Osteoblast (primary cell): ENCODE measurements around the gene FOXK1. TPM values are rescaled to one million over a fixed set of nuclear protein-coding genes. Genes with fewer than 3 reads are reported as not detected.

ENCODE experiments used
- DNase-seq: peaks from one replicate; pipeline ENCODE4 v3.0.0; 2011; ENCODE audit warnings: low spot score, mixed read lengths; ENCODE audit not compliant: insufficient read length; ENCODE audit errors: missing footprints
- H2AFZ ChIP-seq: 2 replicates; pipeline ENCODE4 v1.6.0; 2011; ENCODE audit warnings: mild to moderate bottlenecking, low read length
- H3K27ac ChIP-seq: 2 replicates; pipeline ENCODE4 v1.5.1; 2011; ENCODE audit warnings: mild to moderate bottlenecking, low read depth, low read length, moderate library complexity
- H3K27me3 ChIP-seq: 2 replicates; pipeline ENCODE4 v1.6.0; 2012; ENCODE audit warnings: mild to moderate bottlenecking, control low read depth, inconsistent platforms, low read length, moderate library complexity; ENCODE audit not compliant: insufficient read depth
- H3K36me3 ChIP-seq: 2 replicates; pipeline ENCODE4 v1.5.1; 2011; ENCODE audit warnings: mild to moderate bottlenecking, low read length, control low read depth, moderate library complexity; ENCODE audit not compliant: insufficient read depth
- H3K4me1 ChIP-seq: 2 replicates; pipeline ENCODE4 v1.5.1; 2011; ENCODE audit warnings: mild to moderate bottlenecking, low read length, control low read depth, moderate library complexity; ENCODE audit not compliant: insufficient read depth
- H3K4me2 ChIP-seq: 2 replicates; pipeline ENCODE4 v1.6.0; 2011; ENCODE audit warnings: mild to moderate bottlenecking, low read length; ENCODE audit not compliant: insufficient read depth
- H3K4me3 ChIP-seq: fragments of 200-600 bp; sonication (generic); 3 replicates; pipeline ENCODE4 v1.5.1; 2012; ENCODE audit warnings: mild to moderate bottlenecking, low read length, inconsistent platforms; ENCODE audit not compliant: insufficient read depth
- H3K79me2 ChIP-seq: 2 replicates; pipeline ENCODE4 v1.6.0; 2012; ENCODE audit warnings: mild to moderate bottlenecking, low read length, control low read depth, inconsistent platforms; ENCODE audit not compliant: insufficient read depth
- H3K9me3 ChIP-seq: 2 replicates; pipeline ENCODE4 v1.5.1; 2011; ENCODE audit warnings: low read depth, low read length, control low read depth
- H4K20me1 ChIP-seq: 2 replicates; pipeline ENCODE4 v1.6.0; 2012; ENCODE audit warnings: mild to moderate bottlenecking, low read length, control low read depth; ENCODE audit not compliant: insufficient read depth
- CTCF ChIP-seq: IDR thresholded peaks from 2 replicates; pipeline ENCODE4 v1.5.1; 2011; ENCODE audit warnings: mild to moderate bottlenecking, low read depth, low read length, moderate library complexity; ENCODE audit errors: extremely low read depth
- total RNA-seq: library from RNA; depleted of rRNA; stranded (reverse); fragments of >200 nt; gene quantifications from 2 replicates; pipeline ENCODE4 v1.2.3, GENCODE V29; 2012

FOXK1 gene
- total RNA-seq, 1 donor = 31.8 TPM

- DNase-seq = peak; percentile 90
- Histone ChIP-seq H2AFZ (no peak overlapping the region), H3K27me3 (no peaks in the 10 kb centered on the region), H3K79me2 (peaks cover 53% of the 10 kb centered on the region), H3K9me3 (no peaks in the 10 kb centered on the region), H3K4me2 (peak overlapping the region; percentile 77), H3K4me1 (peaks cover 13% of the 10 kb centered on the region), H3K4me3 (peak overlapping the region; percentile 65), H4K20me1 (peaks cover 4% of the 10 kb centered on the region), H3K27ac (peak overlapping the region; percentile 99), H3K36me3 (peaks cover 30% of the 10 kb centered on the region)
- no peak for TF ChIP-seq CTCF
Observed at GRCh38 chr7:4745971-4746919, 64.2 kb downstream of the FOXK1 start.

DNA sequence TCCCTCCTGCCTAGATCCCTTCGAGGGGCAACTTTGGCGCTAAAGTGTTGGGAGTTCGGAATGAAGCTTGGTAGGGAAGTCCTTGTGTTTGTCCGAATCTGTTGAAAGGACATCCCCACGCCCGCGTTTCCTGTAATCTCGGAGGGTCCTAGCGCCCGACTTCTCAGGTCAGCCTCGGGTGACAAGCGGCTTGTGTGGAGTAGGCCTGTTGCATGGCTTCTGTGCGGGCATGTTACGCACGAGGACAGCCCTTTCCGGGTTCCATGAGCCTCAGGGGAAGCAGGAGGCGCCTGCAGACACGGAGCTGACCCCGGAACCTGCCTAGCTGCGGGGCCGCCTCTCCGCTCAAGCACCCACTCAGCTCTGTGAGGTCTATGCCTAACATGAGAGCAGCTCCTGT, 64.9 kb downstream of the FOXK1 start:
- peak overlapping the region; percentile 99 for H3K27ac ChIP-seq
- H2AFZ ChIP-seq = no peak overlapping the region
- no peak overlapping the region for H3K4me2 ChIP-seq
- no peaks in the 10 kb centered on the region for H3K27me3 ChIP-seq
- H3K4me1 ChIP-seq = peaks cover 13% of the 10 kb centered on the region
- TF ChIP-seq CTCF = no peak
- H3K4me3 ChIP-seq = no peak overlapping the region
- H3K9me3 ChIP-seq = no peaks in the 10 kb centered on the region
- peak; percentile 68 for DNase-seq
- H3K79me2 ChIP-seq = peaks cover 54% of the 10 kb centered on the region
- H3K36me3 ChIP-seq = peaks cover 28% of the 10 kb centered on the region
- H4K20me1 ChIP-seq = peaks cover 7% of the 10 kb centered on the region

GRCh38 chr7:4747746-4748145, 65.7 kb downstream of the FOXK1 start:
- peaks cover 13% of the 10 kb centered on the region for H3K4me1 ChIP-seq

More at GRCh38 chr7:4747746-4748145, 65.7 kb downstream of the FOXK1 start:
- no peak overlapping the region for H3K27ac ChIP-seq
- peaks cover 29% of the 10 kb centered on the region for H3K36me3 ChIP-seq
- no peak overlapping the region for H3K4me2 ChIP-seq
- H4K20me1 ChIP-seq = peaks cover 13% of the 10 kb centered on the region
- DNase-seq = no peak
- H3K27me3 ChIP-seq = no peaks in the 10 kb centered on the region
- no peaks in the 10 kb centered on the region for H3K9me3 ChIP-seq
- no peak overlapping the region for H3K4me3 ChIP-seq
- peaks cover 57% of the 10 kb centered on the region for H3K79me2 ChIP-seq
- TF ChIP-seq CTCF = no peak
- H2AFZ ChIP-seq = no peak overlapping the region
